SH-SY5Y (cell line): ENCODE results near the gene NAA60.

Source experiments
- GATA2 ChIP-seq: IDR thresholded peaks from 2 replicates; pipeline ENCODE4 v1.6.1; 2011; ENCODE audit warnings: mild to moderate bottlenecking, low read depth, low read length
- GATA3 ChIP-seq: IDR thresholded peaks from 2 replicates; pipeline ENCODE4 v1.6.1; 2011; ENCODE audit warnings: low read depth, mild to moderate bottlenecking, low read length, moderate library complexity

- TF ChIP-seq GATA3 (no peak), GATA2 (no peak)
Measured at GRCh38 chr16:3467921-3468320, 24.4 kb downstream of the NAA60 start.
